ENCODE data around the gene CPTP.

DNA sequence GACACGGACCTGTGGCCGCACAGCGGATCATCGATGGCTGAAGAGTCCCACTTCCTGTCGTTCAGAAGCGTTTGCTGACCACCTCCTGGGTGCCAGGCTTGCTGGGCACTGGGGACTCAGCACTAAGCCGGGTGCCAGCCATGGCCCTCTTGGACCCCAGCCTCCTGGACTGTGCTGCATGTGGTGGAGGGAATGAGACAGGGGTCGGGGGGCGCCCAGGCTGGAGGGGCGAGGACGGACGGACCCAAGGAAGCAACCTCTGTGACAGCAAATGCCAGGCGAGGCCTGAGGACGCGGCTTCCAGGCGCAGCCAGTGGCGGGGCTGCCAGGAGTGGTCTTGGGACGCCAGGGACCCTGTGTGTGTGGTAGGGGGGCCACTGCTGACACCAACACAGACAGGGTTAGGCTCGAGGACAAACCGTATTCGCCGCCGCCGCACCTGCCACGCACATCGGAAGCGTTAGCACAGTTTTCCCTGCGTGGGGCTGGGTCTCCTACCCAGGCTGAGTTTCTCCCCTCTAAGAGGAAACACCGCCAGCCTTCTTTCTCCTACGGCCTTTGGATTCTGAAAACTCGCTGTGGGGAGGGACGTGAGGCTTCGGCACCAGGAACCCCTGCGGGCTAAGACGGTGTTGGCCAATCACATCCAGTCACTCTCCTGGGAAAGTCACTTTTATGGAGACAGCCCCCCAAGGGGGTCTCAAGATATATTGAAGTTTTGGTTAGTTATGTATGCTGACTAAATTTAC is 36.8 kb downstream of the CPTP start:
- TF ChIP-seq POLR2A (IDR thresholded peaks at IDR 0.05) = no peak
- no peak for TF ChIP-seq CTCF (IDR thresholded peaks at IDR 0.05)

Measured in prostate gland (tissue), 2 donors.